Muscle layer of duodenum (tissue), 2 donors: Measurements from ENCODE around the gene FBN2.
"Not testable (repeated sequence)": the region's sequence is repeated elsewhere in the genome, so short reads cannot be mapped to it uniquely, and the experiment has no call there.

ENCODE experiments used
- H3K27ac ChIP-seq: one replicate; pipeline ENCODE4 v1.7.0; 2013; ENCODE audit warnings: mild to moderate bottlenecking, low read length
- H3K27me3 ChIP-seq: one replicate; pipeline ENCODE4 v1.7.0; 2013; ENCODE audit warnings: low read depth, mild to moderate bottlenecking, control low read depth, low read length
- H3K36me3 ChIP-seq, 2 donors: one replicate each; pipeline ENCODE4 v1.7.0; 2013; ENCODE audit warnings: low read length in 2 of 2, control low read depth in 1 of 2, mild to moderate bottlenecking in 1 of 2; ENCODE audit not compliant: insufficient read depth in 2 of 2, control insufficient read depth in 1 of 2
- H3K4me1 ChIP-seq, 2 donors: one replicate each; pipeline ENCODE4 v1.7.0; 2013; ENCODE audit warnings: low read length in 2 of 2, mild to moderate bottlenecking in 2 of 2, control low read depth in 1 of 2, moderate library complexity in 1 of 2; ENCODE audit not compliant: insufficient read depth in 2 of 2, control insufficient read depth in 1 of 2
- H3K4me3 ChIP-seq, 2 donors: one replicate each; pipeline ENCODE4 v1.7.0; 2013; ENCODE audit warnings: low read length in 2 of 2, low read depth in 1 of 2, mild to moderate bottlenecking in 1 of 2
- H3K9me3 ChIP-seq, 2 donors: one replicate each; pipeline ENCODE4 v1.7.0; 2013; ENCODE audit warnings: low read length in 2 of 2, control low read depth in 1 of 2, mild to moderate bottlenecking in 1 of 2; ENCODE audit not compliant: control insufficient read depth in 1 of 2
- donor health status: healthy.

Gene FBN2

DNA sequence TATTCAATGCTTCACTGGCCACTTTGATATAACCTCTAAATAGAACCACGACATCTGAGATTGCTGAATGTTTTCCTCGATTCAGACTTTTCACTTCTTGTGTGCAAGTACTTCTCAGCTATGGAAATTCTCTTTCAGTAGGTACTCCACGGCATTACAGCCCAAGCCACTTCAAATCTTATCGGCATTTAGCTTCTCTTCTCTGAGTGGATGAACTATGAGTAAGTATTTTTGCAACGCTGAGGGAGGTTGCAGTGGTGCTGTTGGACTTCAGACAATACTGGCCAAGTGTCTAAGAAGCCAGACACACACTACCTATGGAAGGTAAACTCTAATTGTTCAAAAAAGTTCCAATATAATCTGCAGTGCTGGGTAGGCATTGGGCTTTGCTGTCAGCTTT, 60.1 kb downstream of the FBN2 start:
- H3K36me3 ChIP-seq: no peaks in the 10 kb centered on the region
- no peak overlapping the region for H3K4me3 ChIP-seq
- H3K27ac ChIP-seq: no peak overlapping the region
- H3K27me3 ChIP-seq: no peaks in the 10 kb centered on the region
- H3K9me3 ChIP-seq: no peaks in the 10 kb centered on the region
- H3K4me1 ChIP-seq: peaks cover 0 to 10% of the 10 kb centered on the region in 2 donors

DNA sequence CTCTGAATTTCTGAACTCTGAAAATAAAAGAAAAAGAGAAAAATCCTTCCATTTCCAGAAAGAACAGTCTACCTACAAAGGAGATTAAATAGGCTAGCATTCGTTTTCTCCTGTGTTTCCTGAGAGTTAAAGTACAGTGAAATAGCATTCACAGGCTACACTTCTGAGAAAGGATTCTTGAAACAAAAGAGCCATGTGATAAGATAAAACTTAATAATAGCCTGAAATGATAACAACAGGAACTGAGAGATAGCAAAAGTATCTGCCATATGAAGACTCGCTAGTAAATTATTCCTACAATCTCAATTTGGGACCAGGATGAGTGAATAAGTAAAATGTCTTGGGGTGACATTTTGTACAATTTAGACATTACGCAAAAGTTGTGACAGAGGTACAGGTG, 62.4 kb downstream of the FBN2 start:
- Histone ChIP-seq H3K4me3 (no peak overlapping the region), H3K27ac (no peak overlapping the region), H3K4me1 (peaks cover 0 to 4% of the 10 kb centered on the region in 2 donors)

DNA sequence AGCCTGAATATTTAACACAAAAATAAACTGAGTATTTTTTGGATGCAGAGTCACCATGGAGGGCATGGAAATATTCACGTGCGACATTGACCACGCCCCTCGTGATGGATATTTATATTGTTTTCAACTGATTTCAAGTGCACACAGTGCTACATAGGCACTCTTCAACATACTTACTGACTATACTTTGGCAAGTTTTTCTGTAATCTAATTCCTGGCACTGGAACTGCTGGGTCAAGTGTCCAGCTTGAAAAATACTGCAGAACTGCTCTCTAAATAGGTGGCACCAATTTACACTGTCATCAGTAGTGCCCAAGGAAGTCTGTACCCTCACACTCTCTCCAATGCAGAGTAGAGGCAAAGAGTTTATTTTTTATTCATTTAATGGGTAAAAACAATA, 65.1 kb downstream of the FBN2 start:
- H3K27me3 ChIP-seq: no peaks in the 10 kb centered on the region
- no peak overlapping the region for H3K27ac ChIP-seq
- H3K36me3 ChIP-seq: no peaks in the 10 kb centered on the region
- H3K9me3 ChIP-seq: no peaks in the 10 kb centered on the region
- H3K4me1 ChIP-seq: no peaks in the 10 kb centered on the region
- no peak overlapping the region for H3K4me3 ChIP-seq

More for the DNA sequence above, 62.4 kb downstream of the FBN2 start:
- H3K27me3 ChIP-seq: no peaks in the 10 kb centered on the region
- no peaks in the 10 kb centered on the region for H3K9me3 ChIP-seq
- no peaks in the 10 kb centered on the region for H3K36me3 ChIP-seq

DNA sequence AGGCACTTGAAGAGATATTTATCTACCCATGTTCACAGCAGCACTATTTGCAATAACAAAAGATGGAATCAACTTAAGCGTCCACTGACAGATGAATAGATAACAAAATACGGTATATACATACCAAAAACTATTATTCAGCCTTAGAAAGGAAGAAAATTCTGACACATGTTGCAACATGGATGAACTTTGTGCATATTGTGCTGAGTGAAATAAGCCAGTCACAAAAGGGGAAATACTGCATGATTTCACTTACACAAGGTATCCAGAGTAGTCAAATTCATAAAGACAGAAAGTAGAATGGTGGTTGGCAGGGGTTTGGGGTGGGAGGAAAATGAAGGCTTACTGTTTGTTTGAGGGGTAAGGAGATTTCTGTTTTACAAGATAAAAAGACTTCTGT, 66.0 kb downstream of the FBN2 start:
- no peaks in the 10 kb centered on the region for H3K9me3 ChIP-seq
- H3K36me3 ChIP-seq: no peaks in the 10 kb centered on the region
- no peak overlapping the region for H3K4me3 ChIP-seq
- H3K4me1 ChIP-seq: no peaks in the 10 kb centered on the region
- no peak overlapping the region for H3K27ac ChIP-seq
- no peaks in the 10 kb centered on the region for H3K27me3 ChIP-seq

DNA sequence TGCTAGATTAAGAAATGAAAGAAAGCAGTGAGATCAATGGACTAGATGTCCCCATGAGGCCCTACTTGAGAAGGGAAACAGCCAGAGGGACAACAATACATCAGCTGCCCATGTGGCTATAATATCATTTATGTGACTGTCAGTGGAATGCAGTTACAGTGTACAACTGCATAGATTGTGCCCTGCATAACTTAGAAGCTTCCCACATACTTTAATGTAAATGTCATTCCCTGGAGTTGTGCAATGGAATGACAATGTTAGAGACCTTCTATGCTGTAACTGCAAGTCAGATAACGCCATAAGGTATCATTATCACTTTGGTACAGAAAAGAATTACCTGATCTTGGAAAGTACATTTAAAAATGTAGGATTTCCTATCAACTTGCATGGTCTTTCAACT, 67.4 kb downstream of the FBN2 start:
- Histone ChIP-seq H3K27me3 (no peaks in the 10 kb centered on the region), H3K27ac (no peak overlapping the region), H3K4me3 (no peak overlapping the region), H3K9me3 (no peaks in the 10 kb centered on the region), H3K4me1 (no peaks in the 10 kb centered on the region), H3K36me3 (no peaks in the 10 kb centered on the region)

DNA sequence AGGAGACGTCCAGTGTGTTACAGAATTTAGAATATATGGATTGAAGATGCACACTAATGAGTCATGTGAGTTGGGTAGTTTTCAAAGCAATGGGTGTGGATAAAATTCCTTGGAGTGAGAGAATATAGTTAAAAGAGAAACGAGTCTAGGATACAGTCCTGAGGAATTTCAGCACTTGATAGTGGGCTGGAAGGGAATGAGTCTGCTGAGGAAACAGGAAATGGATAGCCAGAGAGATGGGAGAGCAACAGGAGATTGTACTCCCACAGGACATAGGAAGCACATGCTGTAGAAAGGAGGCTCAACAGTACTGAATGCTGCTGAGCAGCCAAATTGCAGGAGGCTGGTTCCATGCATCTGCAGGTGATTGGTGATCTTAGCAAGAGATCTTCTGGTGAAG, 68.1 kb downstream of the FBN2 start:
- Histone ChIP-seq H3K9me3 (no peaks in the 10 kb centered on the region), H3K36me3 (no peaks in the 10 kb centered on the region), H3K27ac (no peak overlapping the region), H3K27me3 (no peaks in the 10 kb centered on the region), H3K4me3 (no peak overlapping the region), H3K4me1 (no peaks in the 10 kb centered on the region)

DNA sequence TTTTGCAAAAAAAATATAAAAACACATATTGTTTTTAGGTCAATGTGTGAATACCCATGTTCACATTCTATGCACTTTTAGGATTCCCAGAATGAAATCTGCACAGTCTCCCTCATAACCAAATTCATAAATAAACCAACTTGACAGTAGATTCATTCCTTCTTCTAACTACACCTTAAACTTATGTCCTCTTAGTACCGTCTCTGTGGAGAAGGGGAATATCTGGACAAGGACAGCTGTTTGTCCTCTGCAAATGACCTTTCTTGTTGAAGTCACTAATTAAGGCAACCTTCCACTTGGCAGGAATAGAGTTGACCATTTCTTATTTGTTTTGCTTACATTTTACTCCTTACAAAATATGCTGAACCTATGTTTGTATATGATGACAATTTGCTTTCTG, 71.1 kb downstream of the FBN2 start:
- no peak overlapping the region for H3K27ac ChIP-seq
- H3K4me3 ChIP-seq: no peak overlapping the region
- no peaks in the 10 kb centered on the region for H3K36me3 ChIP-seq

DNA sequence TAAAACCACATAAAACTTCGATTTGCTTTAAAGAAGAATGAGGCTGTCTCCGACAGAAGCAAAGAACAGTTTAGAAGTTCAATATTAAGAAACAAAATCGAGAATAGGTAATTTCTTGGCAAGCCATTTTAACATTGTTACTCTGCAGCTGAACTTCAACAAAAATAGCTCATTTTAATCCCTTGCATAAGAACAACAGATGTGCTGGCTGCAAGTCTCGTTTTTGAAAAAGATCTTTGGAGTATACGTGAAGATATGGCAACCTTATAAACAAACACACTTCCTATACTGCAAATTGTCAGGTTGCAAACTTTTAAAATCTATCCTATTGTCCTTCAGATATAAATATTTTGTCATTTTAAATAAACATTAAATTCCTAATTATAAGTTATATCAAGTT, 71.5 kb downstream of the FBN2 start:
- Histone ChIP-seq H3K27me3 (no peaks in the 10 kb centered on the region), H3K4me3 (no peak overlapping the region), H3K4me1 (no peaks in the 10 kb centered on the region), H3K36me3 (no peaks in the 10 kb centered on the region), H3K27ac (no peak overlapping the region), H3K9me3 (no peaks in the 10 kb centered on the region)

More for the DNA sequence above, 71.1 kb downstream of the FBN2 start:
- Histone ChIP-seq H3K27me3 (no peaks in the 10 kb centered on the region), H3K4me1 (no peaks in the 10 kb centered on the region), H3K9me3 (no peaks in the 10 kb centered on the region)

DNA sequence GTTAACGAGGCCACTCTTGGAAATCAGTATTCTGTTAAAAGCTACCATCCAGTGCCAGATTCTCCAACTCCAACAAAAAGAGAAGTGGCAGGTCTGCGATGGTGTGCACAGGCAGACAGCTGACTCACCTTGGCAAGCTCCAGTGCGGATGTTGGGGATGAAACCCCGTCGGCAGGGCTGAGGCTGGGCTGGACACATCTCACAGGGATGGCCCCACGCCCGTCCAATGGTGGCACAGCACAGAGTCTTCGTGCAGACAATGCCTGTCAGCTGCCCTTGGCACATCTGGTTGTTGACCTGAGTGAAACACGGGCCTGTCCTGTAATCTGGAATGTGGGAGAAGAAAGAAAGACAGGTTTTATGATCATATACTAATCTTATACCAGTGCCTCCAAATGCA, 73.4 kb downstream of the FBN2 start:
- H3K4me1 ChIP-seq: no peaks in the 10 kb centered on the region
- no peaks in the 10 kb centered on the region for H3K27me3 ChIP-seq
- no peak overlapping the region for H3K4me3 ChIP-seq
- no peak overlapping the region for H3K27ac ChIP-seq
- no peaks in the 10 kb centered on the region for H3K36me3 ChIP-seq
- H3K9me3 ChIP-seq: no peaks in the 10 kb centered on the region

DNA sequence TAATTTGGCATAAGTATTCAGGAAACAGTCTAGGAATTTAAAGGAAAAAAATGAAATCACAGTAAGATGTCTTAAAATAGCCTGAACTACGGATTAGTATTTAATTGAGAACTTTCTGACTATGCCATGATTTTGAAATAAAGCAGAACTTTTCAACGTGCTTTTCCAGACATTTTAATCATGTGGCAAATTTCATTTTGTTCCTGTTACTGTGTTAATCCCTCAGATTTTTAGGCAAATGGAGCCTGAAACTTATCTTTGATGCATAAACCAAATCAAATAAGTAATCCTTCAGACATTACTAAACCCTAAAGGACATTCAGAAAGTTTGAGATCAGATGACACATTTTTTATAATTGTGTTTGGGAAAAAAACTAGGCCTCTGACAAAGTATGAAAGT, 75.7 kb downstream of the FBN2 start:
- H3K4me1 ChIP-seq: no peaks in the 10 kb centered on the region
- no peak overlapping the region for H3K27ac ChIP-seq
- H3K9me3 ChIP-seq: no peaks in the 10 kb centered on the region

DNA sequence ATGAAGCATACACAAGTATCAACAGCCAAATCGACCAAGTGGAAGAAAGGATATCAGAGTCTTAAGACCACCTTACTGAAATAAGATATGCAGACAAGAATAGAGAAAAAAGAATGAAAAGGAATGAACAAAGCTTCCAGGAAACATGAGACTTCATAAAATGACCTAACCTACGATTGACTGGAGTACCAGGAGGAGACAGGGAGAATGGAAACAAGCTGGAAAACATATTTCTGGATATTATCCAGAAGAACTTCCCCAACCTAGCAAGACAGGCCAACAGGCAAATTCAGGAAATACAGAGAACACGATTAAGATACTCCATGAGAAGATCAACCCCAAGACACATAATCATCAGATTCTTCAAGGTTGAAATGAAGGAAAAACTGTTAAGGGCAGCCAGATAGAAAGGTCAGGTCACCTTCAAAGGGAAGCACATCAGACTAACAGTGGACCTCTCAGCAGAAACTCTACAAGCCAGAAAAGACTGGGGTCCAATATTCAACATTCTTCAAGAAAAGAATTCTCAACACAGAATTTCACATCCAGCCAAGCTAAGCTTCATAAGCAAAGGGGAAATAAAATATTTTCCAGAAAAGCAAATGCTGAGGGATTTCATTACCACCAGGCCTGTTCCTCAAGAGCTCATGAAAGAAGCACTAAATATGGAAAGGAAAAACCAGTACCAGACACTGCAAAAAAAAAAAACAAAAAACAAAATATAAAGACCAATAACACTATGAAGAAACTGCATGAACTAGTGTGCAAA, 80.7 kb downstream of the FBN2 start:
- not testable (repeated sequence) for H3K9me3 ChIP-seq, H3K36me3 ChIP-seq, H3K27ac ChIP-seq, H3K4me3 ChIP-seq, H3K27me3 ChIP-seq, H3K4me1 ChIP-seq

More for the DNA sequence above, 75.7 kb downstream of the FBN2 start:
- no peak overlapping the region for H3K4me3 ChIP-seq
- H3K27me3 ChIP-seq: no peaks in the 10 kb centered on the region
- H3K36me3 ChIP-seq: no peaks in the 10 kb centered on the region

DNA sequence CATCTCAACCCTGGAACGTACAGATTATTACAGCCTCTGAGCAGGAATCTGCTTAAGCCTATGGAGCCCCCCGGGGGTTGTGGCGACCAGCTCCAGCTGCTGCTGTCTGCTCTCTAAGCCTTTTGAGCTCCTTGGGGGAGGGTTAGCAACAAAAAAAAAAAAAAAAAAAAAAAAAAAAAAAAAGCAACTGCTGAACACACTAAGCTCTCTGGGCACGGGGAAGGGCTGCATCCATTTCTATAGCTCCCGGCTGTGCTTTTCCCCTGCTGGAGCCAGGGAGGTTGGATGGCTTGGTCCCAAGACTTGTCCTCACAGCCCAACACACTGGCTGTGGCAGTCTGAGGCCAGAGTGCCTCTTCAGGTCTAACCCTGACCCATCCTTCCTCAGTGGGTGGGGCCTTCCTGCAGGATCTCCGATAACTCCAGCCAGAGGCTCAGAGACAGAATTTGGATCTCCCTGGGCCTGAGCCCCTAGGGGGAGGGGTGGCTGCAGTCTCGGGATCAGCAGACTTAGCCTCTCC, 82.1 kb downstream of the FBN2 start:
- H3K36me3 ChIP-seq: no peaks in the 10 kb centered on the region
- H3K4me1 ChIP-seq: no peaks in the 10 kb centered on the region
- H3K9me3 ChIP-seq: no peaks in the 10 kb centered on the region
- H3K4me3 ChIP-seq: no peak overlapping the region
- no peak overlapping the region for H3K27ac ChIP-seq
- no peaks in the 10 kb centered on the region for H3K27me3 ChIP-seq
